HUES6 (cell line): ENCODE data around the gene L3MBTL4.

ENCODE experiments used
- H3K27ac ChIP-seq: 2 replicates; pipeline ENCODE4 v1.7.0; 2013; ENCODE audit warnings: low read depth, mild to moderate bottlenecking, low read length, inconsistent platforms
- H3K27me3 ChIP-seq: 2 replicates; pipeline ENCODE4 v1.6.1; 2013; ENCODE audit warnings: low read length; ENCODE audit not compliant: control insufficient read depth, insufficient read depth
- H3K36me3 ChIP-seq: 2 replicates; pipeline ENCODE4 v1.6.1; 2013; ENCODE audit warnings: low read length; ENCODE audit not compliant: control insufficient read depth, insufficient read depth
- H3K4me1 ChIP-seq: 2 replicates; pipeline ENCODE4 v1.6.1; 2013; ENCODE audit warnings: low read length; ENCODE audit not compliant: control insufficient read depth, insufficient read depth
- H3K4me3 ChIP-seq: 2 replicates; pipeline ENCODE4 v1.5.1; 2013; ENCODE audit warnings: low read depth, low read length
- H3K9ac ChIP-seq: one replicate; pipeline ENCODE4 v1.6.1; 2013; ENCODE audit warnings: mild to moderate bottlenecking, low read length
- H3K9me3 ChIP-seq: 2 replicates; pipeline ENCODE4 v1.6.1; 2013; ENCODE audit warnings: low read depth, low read length; ENCODE audit not compliant: control insufficient read depth, insufficient read depth

The L3MBTL4 gene

DNA sequence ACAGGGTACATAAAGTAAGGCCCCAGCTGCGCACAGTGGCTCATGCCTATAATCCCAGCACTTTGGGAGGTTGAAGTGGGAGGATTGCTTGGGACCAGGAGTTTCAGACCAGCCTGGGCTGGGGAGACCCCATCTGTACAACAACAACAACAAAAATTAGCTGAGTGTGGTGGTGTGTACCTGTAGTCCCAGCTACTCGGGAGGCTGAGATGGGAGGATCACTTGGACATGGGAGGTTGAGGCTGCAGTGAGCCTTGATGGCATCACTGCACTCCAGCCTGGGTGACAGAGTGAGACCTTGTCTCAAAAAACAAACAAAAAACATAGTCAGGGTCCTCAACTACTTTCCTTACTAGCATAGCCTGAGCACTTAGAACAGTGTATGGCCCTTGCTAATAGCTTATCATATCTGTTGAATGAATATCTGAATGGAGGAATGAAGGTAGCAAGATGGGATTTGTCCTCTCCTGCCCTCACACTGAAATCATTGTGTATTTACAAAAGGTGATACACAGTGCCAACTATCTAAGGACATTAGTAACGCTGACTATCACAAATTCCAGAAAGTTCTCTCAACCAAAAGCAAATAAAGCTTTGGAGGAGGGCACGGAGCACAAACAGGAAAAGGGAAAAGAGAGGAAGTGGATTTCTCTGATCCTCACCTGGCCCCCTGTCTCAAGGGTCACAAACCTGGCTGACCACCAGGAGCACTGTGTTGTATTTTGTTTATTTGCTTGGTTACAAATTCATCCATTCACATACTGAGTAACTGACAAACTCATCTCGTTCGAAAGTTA, 38.1 kb downstream of the L3MBTL4 start:
- no peak overlapping the region for H3K9ac ChIP-seq
- no peak overlapping the region for H3K27ac ChIP-seq
- H3K4me3 ChIP-seq: no peak overlapping the region
- H3K36me3 ChIP-seq: no peaks in the 10 kb centered on the region
- H3K9me3 ChIP-seq: peaks cover 6% of the 10 kb centered on the region
- no peaks in the 10 kb centered on the region for H3K4me1 ChIP-seq
- H3K27me3 ChIP-seq: no peaks in the 10 kb centered on the region

DNA sequence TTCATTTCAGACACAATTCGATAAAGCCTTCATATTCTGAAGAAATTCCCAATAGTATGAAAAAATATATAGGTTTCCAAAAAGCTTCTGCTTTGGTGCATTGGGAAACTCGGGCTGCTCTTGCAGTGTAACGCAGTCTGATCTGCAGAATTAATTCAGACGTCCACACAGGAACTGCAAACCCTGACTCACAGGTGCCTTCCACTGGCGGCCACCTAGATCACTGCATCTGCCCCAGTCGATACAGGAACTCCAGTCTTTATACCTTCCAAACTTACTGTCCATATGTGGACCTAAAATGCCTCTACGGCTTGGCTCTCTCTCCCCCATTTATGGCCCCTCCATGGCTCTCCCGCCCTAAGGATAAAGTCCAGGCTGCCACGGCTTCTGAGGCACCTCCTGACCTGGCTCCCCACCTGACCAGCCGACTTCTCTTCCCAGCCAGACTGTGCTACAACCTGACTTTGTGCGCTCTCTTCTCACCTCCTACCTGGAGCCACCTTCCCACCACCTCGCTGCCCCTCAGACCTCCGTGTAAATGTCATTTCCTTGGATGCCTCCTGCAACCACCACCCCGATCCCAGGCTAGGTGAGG, 39.7 kb downstream of the L3MBTL4 start:
- Histone ChIP-seq H3K4me1 (no peaks in the 10 kb centered on the region), H3K36me3 (no peaks in the 10 kb centered on the region), H3K27ac (no peak overlapping the region), H3K9me3 (peaks cover 6% of the 10 kb centered on the region), H3K9ac (no peak overlapping the region), H3K27me3 (no peaks in the 10 kb centered on the region), H3K4me3 (no peak overlapping the region)

DNA sequence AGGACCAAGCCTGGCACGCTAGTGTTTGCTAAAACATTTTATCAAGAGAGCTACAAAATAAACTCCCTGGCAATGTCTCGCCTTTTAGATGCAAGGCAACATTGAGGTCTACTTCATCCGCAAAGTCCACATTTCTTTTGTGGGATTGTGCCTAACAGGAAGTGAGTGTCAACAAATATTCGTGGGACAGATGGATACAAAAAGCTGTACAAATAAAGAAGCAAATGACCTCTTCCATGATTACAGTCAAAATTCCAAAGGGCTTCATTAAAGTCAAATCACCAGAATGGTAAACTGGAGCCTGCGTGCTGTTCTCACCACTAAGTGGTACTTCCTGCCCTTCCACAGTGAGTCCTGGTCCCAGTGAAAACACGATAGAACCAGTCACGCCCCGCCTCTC, 40.4 kb downstream of the L3MBTL4 start:
- Histone ChIP-seq H3K4me3 (no peak overlapping the region), H3K36me3 (no peaks in the 10 kb centered on the region), H3K9me3 (peaks cover 6% of the 10 kb centered on the region), H3K4me1 (no peaks in the 10 kb centered on the region), H3K27ac (no peak overlapping the region), H3K9ac (no peak overlapping the region), H3K27me3 (no peaks in the 10 kb centered on the region)

DNA sequence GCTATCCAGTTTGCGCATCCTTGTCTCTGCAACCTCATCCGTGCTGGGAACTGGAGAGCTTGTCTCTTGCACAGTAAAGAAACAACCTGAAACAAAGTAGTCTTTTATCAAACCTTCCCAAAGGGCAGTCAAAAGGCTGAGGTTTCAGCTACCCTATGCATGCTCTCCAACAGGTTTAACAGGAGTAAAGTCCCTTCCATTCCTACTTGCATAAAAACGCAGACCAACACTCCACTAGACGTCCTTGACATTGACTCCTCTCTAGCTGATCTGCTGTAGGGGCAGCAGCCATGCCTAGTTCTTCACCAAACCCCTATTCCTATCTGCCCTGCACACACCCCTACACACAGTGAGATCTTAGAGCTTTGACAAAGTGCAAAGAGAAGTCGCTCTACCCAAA, 41.5 kb downstream of the L3MBTL4 start:
- H3K36me3 ChIP-seq: no peaks in the 10 kb centered on the region
- no peaks in the 10 kb centered on the region for H3K27me3 ChIP-seq
- peaks cover 6% of the 10 kb centered on the region for H3K9me3 ChIP-seq
- no peak overlapping the region for H3K4me3 ChIP-seq
- no peaks in the 10 kb centered on the region for H3K4me1 ChIP-seq
- H3K9ac ChIP-seq: no peak overlapping the region
- H3K27ac ChIP-seq: no peak overlapping the region

DNA sequence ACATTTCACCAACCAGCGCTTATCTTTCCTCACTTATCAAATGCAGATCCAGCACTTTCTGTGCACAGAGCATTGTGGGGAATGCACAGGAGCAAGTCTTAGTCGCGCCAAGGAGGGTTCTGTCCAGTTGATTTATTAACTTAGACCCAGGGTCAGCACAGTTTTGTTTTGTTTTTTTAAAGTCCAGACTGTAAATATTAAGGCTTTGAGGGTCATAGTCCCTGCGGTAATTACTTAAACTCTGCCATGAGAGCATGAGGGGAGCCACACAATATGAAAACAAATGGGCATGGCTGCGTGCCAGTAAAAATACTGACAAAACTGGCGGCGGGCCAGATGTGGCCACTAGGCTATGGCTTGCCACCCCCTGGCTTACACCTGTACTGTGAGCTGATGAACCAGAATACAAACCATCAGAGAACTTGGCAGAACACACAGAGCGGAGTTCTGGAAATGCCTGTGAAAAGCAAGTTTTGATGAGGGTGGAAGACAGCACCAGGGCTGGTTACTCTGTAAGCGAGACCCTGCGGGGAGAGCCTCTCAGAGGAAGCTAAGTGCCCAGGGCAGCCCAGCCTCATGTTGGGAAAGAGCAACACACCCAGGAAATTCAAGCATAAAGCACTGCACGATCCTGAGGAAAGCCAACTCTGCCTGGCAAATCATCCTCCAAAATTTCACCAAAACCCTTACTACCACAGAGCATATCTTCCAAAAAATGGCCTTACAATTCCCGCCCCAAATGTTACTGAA, 43.6 kb downstream of the L3MBTL4 start:
- no peak overlapping the region for H3K4me3 ChIP-seq
- H3K9ac ChIP-seq: no peak overlapping the region
- no peak overlapping the region for H3K27ac ChIP-seq
- peaks cover 14% of the 10 kb centered on the region for H3K4me1 ChIP-seq
- H3K27me3 ChIP-seq: no peaks in the 10 kb centered on the region
- H3K36me3 ChIP-seq: no peaks in the 10 kb centered on the region
- H3K9me3 ChIP-seq: peaks cover 6% of the 10 kb centered on the region

DNA sequence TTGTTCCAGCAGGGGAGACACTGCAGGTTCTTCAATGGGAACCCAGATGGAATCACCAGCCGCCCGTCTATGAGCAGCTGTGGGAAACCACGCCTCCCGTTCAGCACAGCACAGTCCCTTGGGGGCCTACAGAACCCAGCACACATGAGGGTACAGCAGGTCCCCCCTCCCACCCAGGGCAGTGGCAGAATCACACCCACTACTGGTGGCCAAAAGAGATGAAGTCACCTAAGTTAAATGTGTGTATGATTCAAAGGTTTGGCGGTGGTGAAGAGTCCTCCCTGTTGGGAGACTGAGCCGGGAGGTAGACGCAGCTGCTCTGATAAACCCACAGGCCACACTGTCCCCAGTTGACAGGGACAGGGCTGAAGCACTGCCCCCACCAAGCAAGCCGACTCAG, 44.3 kb downstream of the L3MBTL4 start:
- H3K9ac ChIP-seq: no peak overlapping the region

DNA sequence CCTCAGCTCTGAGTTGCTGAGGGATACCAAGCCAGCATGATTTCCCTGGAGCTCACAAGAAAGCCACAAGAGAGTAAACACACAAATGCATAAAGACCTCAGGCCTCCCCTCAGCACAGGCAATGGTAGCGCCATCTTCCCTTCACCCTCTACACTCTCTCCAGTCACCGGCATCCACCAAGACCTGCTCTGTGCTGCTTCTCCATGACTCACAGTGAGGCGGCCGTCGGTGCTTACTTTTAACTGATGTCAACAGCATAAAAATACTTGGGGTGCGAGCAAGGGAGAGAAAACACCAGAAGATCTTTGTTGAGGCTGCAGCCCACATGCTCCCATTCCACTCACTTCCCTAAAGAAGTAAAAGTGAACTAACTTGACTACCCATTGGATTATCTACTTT, 46.7 kb downstream of the L3MBTL4 start:
- no peak overlapping the region for H3K27ac ChIP-seq
- no peak overlapping the region for H3K4me3 ChIP-seq
- peaks cover 23% of the 10 kb centered on the region for H3K4me1 ChIP-seq
- peaks cover 6% of the 10 kb centered on the region for H3K9me3 ChIP-seq
- H3K36me3 ChIP-seq: no peaks in the 10 kb centered on the region
- H3K27me3 ChIP-seq: no peaks in the 10 kb centered on the region
- H3K9ac ChIP-seq: no peak overlapping the region

More for the DNA sequence above, 44.3 kb downstream of the L3MBTL4 start:
- H3K36me3 ChIP-seq: no peaks in the 10 kb centered on the region
- H3K9me3 ChIP-seq: peaks cover 6% of the 10 kb centered on the region
- no peak overlapping the region for H3K27ac ChIP-seq
- H3K4me3 ChIP-seq: no peak overlapping the region
- H3K4me1 ChIP-seq: peaks cover 19% of the 10 kb centered on the region
- H3K27me3 ChIP-seq: no peaks in the 10 kb centered on the region

DNA sequence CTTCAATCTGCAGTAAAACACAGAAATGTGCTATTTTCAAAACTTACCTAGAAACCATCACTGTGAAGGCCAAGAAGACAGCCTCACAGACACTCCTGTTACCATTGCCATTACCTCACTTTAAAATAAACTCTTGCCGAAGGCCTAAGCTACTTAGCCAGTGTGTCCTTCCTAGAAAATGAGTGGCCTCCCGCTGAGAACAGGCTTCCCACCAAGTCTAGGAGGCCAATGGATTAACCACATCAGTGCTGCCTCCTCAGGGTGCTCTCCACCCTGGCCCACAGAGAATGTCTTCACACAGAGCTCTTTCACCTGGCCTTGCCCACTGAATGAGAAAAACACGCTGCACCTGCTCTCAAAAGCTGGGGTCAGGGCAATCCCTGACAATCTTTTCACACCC, 47.5 kb downstream of the L3MBTL4 start:
- no peak overlapping the region for H3K4me3 ChIP-seq
- peaks cover 23% of the 10 kb centered on the region for H3K4me1 ChIP-seq
- H3K9me3 ChIP-seq: peaks cover 3% of the 10 kb centered on the region
- no peaks in the 10 kb centered on the region for H3K27me3 ChIP-seq
- H3K36me3 ChIP-seq: no peaks in the 10 kb centered on the region
- no peak overlapping the region for H3K9ac ChIP-seq
- H3K27ac ChIP-seq: no peak overlapping the region

DNA sequence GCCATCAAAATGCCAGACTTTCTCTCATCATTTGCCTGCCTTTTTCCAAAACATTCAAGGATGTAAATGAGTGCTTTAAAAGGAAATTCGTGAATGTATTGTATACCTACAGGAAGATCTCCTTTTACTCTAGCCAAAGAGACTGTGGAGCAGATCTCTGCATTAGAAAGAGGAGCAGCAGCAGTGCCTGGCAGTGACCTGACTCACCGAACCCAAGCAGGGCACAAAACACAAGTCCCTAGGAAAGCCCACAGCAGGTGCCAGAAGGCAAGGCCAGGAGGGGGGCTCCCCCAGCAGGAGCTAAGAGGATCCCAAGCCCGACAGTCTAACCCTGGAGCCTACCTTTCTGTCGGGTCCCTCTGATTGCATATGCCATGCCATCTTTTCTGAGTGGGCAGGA, 47.9 kb downstream of the L3MBTL4 start:
- Histone ChIP-seq H3K4me1 (peaks cover 23% of the 10 kb centered on the region), H3K27ac (no peak overlapping the region), H3K36me3 (no peaks in the 10 kb centered on the region)

DNA sequence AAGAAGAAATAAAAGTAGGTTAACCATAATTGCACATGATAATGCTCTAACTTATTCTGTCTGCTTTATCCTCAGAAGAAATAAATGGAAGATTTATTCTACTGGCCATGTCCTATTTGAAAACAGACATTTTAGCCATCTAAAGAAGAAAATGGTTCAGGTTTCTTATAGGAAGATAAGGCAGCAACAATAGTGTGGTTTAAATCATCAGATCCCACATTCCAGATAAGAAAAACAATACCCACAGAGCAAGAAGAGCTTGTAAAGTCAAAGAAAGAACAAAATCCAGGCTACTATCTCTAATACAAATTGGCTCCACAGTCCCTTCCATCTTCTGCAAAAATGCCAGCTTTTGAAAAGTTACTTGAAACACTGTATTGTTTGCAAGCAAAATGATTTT, 49.3 kb downstream of the L3MBTL4 start:
- peaks cover 23% of the 10 kb centered on the region for H3K4me1 ChIP-seq
- H3K4me3 ChIP-seq: no peak overlapping the region
- H3K36me3 ChIP-seq: no peaks in the 10 kb centered on the region
- H3K9ac ChIP-seq: no peak overlapping the region
- H3K9me3 ChIP-seq: no peaks in the 10 kb centered on the region
- H3K27ac ChIP-seq: no peak overlapping the region
- H3K27me3 ChIP-seq: no peaks in the 10 kb centered on the region

More for the DNA sequence above, 47.9 kb downstream of the L3MBTL4 start:
- H3K27me3 ChIP-seq: no peaks in the 10 kb centered on the region
- H3K4me3 ChIP-seq: no peak overlapping the region
- H3K9ac ChIP-seq: no peak overlapping the region
- no peaks in the 10 kb centered on the region for H3K9me3 ChIP-seq

DNA sequence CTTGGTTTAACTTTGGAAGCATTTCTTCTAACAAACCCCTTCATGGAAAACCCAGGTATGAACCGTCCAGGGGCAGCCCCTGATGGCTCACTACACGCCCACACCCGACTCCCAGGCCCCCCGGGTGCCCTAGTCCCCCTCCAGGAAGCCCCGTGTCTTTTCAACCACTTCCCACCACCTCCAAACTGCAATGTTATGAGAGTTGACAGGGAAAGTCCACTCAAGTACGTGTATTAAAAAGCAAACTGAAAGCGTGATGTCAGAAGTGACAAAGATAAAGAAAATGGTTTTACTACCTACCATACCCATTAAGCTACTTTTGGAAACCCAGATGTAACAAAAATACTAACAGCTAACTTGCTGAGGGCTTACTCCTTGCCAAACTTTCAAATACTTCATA, 51.5 kb downstream of the L3MBTL4 start:
- no peaks in the 10 kb centered on the region for H3K27me3 ChIP-seq
- no peak overlapping the region for H3K27ac ChIP-seq
- H3K36me3 ChIP-seq: no peaks in the 10 kb centered on the region
- no peak overlapping the region for H3K4me3 ChIP-seq
- H3K9ac ChIP-seq: no peak overlapping the region
- H3K4me1 ChIP-seq: peaks cover 28% of the 10 kb centered on the region
- H3K9me3 ChIP-seq: no peaks in the 10 kb centered on the region
